HT-29 (cell line): ENCODE data around the gene NPTN. TPM values are rescaled to one million over a fixed set of nuclear protein-coding genes. Genes with fewer than 3 reads are reported as not detected.

Experiments used
- DNase-seq: peaks from one replicate; pipeline ENCODE4 v3.0.0-alpha.2; 2015; ENCODE audit warnings: low spot score
- total RNA-seq: library from RNA; depleted of rRNA; stranded (reverse); fragments of >200 nt; shearing (Covaris generic); gene quantifications from 2 replicates; pipeline ENCODE4 v1.2.3, GENCODE V29; 2014; rRNA removed

The NPTN gene
- total RNA-seq = 108 and 110 TPM in 2 replicates

- peak; percentile 99 for DNase-seq
Measured at GRCh38 chr15:73633111-73633990, at the start of gene NPTN. Gene NPTN (minus strand): TSS chr15:73633389. CDS start chr15:73633215, 174 bp downstream.

- no peak for DNase-seq
Measured at GRCh38 chr15:73682600-73683090, 49.5 kb upstream of the NPTN start.

- DNase-seq = no peak
Measured at GRCh38 chr15:73681856-73682599, 48.8 kb upstream of the NPTN start.

- no peak for DNase-seq
Measured at GRCh38 chr15:73681063-73681462, 47.9 kb upstream of the NPTN start.

- DNase-seq = no peak
Measured at GRCh38 chr15:73680549-73680948, 47.4 kb upstream of the NPTN start.

GRCh38 chr15:73679964-73680363 is 46.8 kb upstream of the NPTN start:
- no peak for DNase-seq

GRCh38 chr15:73679180-73679579 is 46.0 kb upstream of the NPTN start:
- DNase-seq = no peak

- DNase-seq = no peak
Measured at GRCh38 chr15:73678498-73678897, 45.3 kb upstream of the NPTN start.

- DNase-seq = no peak
Measured at GRCh38 chr15:73677733-73678132, 44.5 kb upstream of the NPTN start.

- peak; percentile 85 for DNase-seq
Measured at GRCh38 chr15:73677146-73677607, 44.0 kb upstream of the NPTN start.

GRCh38 chr15:73674587-73674986 is 41.4 kb upstream of the NPTN start:
- DNase-seq = no peak

GRCh38 chr15:73660455-73660854 is 27.3 kb upstream of the NPTN start:
- DNase-seq = no peak

GRCh38 chr15:73658645-73659044 is 25.5 kb upstream of the NPTN start:
- no peak for DNase-seq

- DNase-seq = no peak
Measured at GRCh38 chr15:73655724-73656123, 22.5 kb upstream of the NPTN start.

- DNase-seq = no peak
Measured at GRCh38 chr15:73654659-73655058, 21.5 kb upstream of the NPTN start.

- DNase-seq = no peak
Measured at GRCh38 chr15:73650416-73651126, 17.4 kb upstream of the NPTN start.

- no peak for DNase-seq
Measured at GRCh38 chr15:73648014-73648295, 14.8 kb upstream of the NPTN start.

- DNase-seq = no peak
Measured at GRCh38 chr15:73647259-73648013, 14.2 kb upstream of the NPTN start.

GRCh38 chr15:73639464-73639863 is 6.3 kb upstream of the NPTN start:
- peak; percentile 29 for DNase-seq

- DNase-seq = no peak
Measured at GRCh38 chr15:73637527-73637926, 4.3 kb upstream of the NPTN start.

- no peak for DNase-seq
Measured at GRCh38 chr15:73633991-73634495, 854 bp upstream of the NPTN start.
